ENCODE results near the gene SMIM35. TPM values are rescaled to one million over a fixed set of nuclear protein-coding genes. Genes with fewer than 3 reads are reported as not detected.

The SMIM35 gene
- total RNA-seq, 1 experiment from 2014 or later, result not detected

DNA sequence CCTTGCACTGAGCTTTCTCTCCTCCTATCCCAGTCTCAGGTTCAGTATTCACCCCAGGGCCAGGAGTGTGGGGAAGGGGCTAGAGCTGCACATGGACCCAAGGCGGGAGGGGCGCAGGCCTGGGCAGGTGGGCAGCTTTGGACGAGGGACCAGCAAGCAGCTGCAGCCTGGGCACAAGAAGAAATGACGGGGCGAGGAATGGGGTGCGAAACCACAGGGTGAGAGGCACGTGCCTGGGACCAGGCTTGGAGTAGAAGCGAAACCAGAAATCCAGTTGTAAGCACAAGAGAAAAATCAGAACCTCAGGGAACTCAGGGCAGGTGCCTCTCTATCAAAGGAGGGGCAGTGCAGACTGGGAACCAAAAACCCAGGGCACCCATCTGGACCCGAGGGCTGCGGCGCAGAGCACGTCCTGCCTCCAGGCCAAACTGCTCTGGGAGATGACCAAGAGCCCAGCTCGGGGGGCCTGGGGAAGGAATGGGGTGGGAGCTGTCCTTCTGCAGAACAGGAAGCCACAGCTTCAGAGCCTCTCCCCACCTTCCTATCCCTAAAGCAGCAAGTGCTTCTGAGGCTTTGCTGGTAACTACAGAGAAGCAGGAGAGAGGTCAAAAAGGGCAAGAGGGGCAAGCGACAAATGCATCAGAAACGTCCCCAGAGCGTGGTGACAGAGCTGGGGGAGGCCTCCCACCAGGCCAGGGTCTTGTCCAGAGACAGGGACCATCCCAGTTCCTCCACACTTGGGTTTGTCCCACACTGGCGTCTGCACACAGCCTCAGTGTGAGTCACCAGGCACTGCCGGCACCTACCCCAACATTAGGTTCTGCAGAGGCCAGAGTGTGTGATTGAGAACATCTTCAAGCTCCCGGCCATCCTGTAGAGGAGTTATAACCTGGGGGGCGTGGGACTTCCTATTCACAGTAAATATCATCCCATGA, 28.2 kb downstream of the SMIM35 start:
- no peak for DNase-seq (ENCODE audit: low spot score)

DNA sequence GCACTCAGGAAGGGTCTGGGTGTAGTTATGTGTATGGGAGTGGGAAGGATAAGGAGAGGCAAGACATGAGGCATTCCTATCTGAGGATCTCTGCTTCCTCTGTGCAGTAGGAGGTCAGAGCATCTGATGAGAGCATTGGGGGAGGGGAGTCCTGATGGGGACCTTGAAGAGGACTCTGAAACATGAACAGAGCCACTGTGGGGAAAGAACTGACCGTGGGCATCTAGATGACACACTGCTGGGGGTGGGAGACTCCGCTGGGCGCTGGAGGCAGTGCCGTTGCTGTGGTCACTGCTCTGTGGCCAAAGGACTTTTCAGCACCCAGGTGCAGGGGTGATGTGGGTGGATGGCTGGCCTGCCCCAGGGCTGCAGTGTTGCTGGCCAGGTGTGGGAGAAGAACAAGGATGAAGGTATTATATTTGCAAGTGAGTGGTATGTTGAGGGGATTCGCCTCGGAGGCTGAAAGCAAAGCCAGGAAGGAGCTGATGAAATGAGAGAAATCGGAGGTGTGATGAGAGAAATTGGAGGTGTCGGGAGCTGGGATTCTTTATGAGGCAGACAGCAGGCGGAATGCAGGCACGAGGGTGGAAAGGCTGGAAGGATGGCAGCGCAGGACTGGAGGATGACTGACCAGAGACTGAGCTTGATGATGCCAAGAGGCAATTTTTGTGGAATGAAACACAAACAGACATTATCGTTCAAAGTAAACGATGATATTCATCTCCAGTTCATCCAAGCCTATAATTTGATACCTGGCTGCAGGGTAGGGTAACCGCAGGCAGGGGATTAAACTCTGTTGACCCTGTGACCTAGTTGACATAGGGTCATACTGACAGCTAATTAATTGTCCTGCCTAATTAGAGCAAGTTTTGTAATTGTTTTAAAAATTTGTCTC, 29.3 kb downstream of the SMIM35 start:
- DNase-seq (ENCODE audit: low spot score), result no peak

DNA sequence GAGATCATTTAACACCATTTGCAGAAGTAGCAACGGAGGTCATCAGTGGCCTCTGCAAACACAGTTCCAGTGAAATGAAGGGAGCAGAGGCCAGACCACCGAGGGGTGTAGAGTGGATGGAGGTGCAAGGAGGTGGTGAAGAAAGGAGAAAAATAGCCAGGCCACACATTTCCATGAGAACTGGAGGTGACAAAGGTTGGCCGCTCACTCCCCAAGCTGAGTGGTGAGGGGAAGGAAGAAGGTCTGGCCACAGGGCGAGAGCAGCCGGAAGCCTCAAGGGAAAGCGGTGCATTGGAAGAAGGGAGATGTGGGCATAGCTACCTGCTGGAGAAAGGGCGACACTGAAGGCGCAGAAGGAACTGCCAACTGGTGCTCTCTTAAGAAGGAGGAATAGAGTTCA, 30.0 kb downstream of the SMIM35 start:
- no peak for DNase-seq (ENCODE audit: low spot score)

DNA sequence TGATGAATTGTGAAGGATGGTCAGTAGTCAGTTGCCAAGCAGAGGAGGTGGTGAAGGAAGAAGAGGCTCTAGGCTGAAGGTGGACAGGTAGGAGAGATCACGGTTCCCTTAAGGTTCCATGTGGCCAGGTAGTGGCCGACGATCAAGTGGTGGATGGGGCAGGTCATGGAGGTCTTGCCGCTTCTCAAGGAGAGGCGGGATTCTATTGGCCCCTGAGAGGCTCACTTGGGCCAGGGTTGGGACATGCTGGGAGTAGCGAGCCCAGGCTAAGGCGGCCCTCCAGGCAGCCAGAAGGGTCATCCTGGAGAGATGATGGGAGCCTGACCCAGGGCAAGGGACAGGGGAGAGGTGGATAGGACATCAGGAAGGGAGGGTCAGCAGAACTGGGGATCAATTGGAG, 30.8 kb downstream of the SMIM35 start:
- no peak for DNase-seq (ENCODE audit: low spot score)

DNA sequence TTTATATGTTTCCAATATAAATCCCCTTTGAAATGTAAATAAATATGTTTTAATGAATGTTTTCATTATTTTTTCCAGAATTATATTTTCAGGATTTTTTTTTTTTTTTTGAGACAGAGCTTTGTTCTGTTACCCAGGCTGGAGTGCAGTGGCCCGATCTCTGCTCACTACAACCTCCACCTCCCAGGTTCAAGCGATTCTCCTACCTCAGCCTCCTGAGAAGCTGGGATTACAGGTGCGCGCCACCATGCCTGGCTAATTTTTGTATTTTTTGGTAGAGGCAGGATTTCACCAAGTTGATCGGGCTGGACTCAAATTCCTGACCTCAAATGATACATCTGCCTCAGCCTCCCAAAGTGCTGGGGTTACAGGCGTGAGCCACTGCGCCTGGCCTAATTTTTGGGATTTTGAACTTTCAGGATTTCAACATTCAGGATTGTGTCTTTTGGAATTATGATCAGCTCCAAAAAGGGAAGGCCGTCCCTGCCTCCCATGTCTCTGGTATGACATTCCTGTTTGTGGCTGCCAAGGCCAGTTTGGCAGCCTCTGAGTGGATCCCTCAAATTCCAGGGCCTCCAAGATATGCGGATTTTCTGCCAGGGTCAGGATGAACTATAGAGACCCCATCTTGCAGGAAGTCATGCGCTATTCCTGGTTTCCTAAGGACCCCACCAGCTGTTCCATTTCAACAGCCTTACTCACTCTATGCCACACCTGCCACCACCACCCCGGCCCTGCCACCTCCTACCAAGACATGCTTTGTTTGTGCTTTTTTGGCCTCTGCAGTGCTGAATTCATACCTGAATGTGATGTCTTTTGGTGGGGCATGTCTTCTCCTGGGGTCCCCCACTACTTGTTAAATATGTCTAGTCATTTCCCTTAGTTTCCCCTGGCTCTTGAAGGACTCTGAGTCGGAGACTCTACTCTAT, 31.8 kb downstream of the SMIM35 start:
- no peak for DNase-seq (ENCODE audit: low spot score)

DNA sequence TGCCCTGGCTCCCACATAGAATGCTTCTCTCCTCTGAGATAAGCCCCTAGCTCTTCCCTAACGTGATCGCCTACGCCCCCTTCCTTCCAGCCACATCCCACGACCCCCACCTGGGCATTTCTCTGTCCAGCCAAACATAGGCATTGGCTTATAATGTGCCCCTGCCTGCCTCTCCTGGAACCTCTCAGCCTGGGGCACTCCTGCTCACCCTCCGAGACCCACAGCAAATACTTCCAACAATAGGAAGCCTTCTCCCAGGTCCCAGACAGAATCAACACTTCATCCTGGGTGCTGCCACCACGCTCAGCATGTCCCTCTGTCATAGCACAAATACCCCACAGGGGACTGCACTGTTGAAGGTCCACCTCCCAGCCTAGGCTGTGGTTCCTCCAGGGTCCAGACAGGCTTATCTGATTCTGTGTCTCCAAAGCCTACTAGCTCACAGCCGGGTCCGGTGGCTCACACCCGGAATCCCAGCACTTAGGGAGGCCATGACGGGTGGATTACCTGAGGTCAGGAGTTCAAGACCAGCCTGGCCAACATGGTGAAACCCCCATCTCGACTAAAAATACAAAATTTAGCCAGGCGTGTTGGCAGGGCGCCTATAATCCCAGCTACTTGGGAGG, 34.1 kb downstream of the SMIM35 start:
- no peak for DNase-seq (ENCODE audit: low spot score)

DNA sequence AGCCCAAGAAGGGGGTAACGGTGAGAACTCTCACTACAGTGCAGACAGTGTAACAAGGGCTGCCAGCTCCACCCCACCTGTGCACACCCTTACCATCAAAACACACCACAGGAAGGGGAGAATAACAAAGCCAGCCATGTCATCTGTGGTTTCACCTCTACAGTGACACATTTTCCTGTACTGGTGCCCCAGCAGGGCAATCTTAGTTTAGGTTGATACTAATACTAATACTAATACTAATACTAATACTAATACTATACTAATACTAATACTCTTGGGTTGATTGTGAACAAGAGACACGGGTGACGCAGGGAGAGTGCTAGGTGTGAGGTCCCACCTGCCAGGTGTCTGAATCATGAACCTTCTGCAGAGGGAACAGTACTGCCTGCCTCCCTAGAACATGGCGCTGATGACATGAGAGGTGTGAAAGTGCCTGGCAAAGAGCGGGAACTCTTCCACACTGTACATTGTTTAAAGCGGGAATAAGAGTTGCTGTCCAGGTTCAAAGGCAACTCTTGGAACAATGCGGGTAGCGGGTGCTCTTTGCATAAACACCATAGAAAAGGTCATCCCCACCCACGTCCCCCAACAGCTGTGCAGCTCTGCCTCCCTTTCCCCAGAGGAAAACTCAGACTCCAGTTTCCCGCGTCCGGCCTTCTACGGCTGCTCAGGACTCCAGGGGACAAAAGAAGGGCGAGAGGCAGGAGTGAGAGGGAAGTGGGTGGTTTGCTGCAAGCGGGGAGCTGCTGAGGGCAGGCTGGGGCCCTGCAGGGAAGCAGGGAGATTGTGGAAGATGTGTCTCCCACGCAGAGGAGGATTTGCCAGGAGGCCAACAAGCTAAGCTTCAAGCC, 34.9 kb downstream of the SMIM35 start:
- no peak for DNase-seq (ENCODE audit: low spot score)

DNA sequence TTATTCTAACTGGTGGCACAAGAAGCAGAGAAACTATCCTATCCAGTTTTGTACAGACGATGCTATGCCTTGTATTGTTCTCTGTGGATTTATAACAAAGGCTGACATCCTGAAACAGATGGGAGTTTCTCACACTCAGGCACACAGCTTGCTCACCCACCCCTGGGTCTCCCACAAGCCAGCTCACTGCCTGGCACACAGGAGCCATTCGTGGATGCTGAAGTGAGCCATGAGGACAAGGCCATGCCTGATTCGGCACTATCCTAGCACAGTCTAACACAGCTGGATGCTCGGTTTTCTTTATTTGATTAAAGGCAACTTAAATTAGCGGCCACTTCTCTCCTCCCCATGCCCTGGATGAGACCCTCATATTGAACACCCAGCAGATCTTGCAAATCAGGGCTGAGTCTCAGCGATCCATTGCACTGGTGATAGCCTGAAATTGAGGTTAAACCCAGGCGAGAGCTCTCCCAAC, 35.6 kb downstream of the SMIM35 start:
- DNase-seq (ENCODE audit: low spot score), result no peak

DNA sequence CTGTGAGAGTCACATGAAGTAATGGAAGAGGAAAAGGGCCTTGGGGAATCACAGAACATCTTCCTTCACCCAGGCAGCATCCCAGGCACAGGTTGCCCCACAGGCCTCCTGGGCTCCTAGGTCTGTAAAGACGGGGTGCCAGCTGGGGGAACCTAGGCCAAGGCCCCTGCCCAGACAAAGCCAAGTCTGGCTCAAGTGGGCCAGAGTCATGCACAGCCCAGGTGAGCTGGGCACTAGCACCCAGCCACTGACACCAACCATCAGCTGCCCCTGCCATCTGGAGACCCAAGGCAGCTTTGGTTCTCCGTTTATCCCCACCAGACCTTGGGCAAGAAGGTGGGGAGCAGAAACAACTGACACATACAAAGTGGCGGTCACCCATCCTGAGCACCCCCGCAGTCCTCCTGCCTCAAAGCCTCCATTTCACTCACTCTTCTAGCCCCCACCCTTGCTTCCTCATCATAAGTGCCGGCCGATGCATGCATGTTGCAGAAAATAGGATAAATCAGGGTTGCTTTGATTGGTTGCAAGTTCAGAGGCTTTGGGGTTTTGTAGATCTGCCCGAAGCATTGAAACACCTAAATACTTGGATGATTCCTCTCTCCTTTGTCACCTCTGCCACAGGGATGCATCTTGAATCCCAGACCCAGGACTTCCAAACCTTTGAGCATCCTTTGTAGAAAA, 36.4 kb downstream of the SMIM35 start:
- no peak for DNase-seq (ENCODE audit: low spot score)

DNA sequence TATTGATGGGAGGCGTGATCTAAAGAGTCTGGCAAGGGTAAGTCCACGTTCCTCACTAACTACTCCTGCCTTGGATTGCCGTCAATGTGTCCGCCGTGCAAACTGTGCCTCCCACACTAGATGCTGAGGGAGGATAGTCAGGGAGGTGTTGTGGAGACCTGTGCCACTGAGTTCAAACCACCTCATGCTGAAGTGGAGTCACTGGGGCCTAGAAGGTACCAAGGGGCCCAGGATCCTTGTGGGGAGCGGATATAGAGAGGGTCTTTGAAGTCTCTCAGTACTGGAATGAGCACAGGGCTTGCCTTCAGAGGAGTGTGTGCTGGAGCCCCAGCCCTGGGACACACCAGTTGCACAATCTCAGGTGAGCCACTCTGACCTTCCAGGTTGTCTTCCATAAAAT, 37.0 kb downstream of the SMIM35 start:
- no peak for DNase-seq (ENCODE audit: low spot score)

DNA sequence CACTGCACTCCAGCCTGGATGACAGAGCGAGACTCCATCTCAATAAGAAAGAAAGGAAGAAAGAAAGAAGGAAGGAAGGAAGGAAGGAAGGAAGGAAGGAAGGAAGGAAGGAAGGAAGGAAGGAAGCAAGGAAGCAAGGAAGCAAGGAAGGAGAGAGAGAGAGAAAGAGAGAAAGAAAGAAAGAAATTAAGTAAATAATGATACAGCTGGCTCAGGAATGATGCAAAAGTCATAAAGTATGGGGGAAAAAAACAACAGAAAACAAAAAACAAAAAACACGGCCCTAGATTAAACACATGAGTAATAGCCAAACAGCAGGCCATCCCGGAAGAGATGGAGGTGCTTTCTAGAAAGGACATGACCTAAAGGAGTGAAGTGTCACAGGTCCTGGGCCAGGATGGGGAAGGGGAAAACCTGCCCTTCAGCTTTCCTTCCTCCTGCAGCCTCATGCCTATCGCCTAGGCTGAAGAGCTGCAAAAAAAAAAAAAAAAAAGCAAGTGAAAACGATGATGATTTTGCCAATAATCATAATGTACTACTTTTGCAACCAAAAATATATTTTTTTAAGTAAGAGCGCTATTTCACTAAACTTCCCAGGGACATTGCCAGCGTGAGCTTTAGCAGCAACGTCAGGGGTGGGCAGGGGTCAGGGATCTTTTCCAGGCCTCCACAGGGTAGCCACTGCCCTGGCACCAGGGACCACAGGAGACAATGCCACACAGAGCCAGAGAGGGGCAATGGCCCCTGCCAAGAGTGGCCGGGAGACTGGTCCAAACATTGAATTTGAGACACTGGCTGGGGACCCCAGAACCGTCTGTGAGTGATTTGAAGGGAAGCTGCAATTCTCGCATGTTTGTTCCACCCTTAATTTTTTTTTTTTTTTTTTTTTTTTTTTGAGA, 38.0 kb downstream of the SMIM35 start:
- DNase-seq (ENCODE audit: low spot score), result no peak

DNA sequence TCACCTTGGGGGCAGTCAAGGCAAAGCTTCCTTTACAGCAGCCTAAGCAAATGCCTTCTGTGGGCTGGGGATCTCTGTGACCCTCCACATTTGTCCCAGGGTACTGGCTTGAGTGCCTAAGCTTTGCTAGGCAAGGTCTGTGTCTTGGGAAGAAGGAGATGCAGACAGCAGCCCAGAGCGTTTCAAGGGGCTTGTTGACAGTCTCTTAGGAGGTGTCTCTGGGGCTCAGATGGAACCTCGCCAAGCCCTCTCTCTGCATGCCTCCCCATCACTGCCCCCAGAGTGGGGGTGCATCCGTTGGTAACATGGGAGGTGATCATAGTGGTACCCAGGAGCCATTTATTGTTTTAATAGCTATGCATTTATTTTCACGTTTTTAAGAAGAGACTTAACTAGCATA, 39.0 kb downstream of the SMIM35 start:
- no peak for DNase-seq (ENCODE audit: low spot score)

DNA sequence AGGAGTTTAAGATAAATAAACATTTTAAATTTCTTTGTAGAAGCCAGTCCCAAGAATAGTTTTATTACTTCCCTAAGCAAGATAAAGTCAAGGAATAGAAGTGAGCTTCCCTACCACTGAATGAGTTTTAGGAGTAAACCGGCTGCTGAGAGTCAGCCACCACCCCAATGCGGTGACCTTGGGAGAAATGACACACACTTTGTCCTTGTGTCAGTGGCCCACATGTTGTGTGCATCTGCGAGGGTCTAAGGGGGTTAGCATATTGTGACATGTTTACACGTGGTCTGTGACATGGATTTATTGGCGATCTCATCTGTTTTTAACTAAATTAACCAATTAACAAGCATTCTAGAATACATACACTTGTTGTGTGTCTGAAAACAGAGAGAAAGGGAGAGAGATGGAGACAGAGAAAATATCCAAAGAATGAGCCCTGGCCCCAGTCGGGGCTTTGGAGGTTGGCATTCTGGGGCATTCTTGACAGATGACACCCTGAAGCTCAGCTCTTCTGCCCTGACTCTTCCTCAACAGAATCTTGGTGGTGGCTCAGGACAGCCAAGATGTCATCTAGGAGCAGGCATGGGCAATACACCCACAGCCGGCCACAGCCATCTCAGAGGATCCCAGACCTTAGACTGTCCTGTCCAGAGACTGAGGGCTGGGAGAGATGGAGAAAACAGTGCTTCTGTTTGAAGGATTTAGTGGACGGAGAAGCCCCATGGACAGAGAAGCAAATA, 39.6 kb downstream of the SMIM35 start:
- no peak for DNase-seq (ENCODE audit: low spot score)

DNA sequence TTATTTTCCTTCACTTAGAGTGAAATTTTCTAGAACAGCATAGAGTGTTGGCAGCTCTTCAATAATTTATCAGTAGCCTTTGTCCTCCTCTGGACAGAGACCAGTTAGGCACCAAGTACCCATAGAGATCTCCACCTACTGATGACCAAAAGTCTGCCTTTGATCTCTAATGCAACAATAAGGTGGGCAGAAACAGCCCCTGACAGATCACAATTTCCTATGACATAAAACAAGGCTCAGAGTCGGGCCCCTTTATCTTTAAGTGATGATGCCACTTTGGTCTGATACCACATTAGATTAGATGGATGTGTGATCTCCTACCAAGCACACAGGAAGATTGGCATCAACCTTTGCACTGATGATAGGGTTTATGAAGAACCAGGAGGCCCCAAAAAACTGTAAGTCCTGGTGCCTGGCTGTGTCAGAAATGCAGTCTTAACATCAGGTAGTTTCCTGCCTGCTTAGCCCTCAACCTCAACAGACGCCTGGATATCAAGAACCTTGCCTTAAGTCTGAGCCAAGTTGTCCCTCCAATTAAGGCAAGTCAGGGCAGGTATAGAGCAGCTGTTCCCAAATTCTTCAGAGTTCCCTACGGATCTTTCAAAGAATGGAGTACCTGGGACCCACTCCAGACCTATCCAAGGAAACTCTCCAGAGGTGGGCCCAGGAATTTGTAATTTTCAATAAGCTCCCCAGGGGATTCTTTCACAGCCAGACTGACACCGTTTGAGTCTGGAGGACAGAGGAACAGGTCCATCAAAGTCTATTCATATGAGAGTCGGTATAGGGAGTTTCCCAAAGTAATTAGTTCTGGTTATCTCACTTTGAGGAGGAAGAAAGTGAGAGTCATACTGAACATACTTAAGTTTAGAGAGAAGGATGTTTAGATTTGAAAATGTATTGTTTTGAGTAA, 40.5 kb downstream of the SMIM35 start:
- no peak for DNase-seq (ENCODE audit: low spot score)

DNA sequence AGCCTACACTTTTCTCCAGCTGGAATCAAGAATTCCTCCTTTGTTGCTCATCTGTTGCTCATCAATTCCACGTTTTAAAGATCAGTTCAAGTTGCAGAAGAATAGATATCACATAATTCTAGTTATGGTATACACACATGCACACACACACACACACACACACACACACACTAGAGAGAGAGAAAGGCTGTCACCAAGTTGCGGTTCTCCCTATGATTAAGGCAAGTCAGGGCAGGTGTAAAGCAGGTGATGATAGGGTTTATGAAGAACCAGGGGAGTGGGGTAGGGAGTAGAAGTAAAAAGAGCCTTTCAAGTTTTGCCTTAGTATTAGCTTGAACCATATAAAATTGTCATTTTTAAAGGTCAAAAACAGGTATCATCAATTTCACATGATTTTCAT, 41.6 kb downstream of the SMIM35 start:
- DNase-seq (ENCODE audit: low spot score), result no peak

DNA sequence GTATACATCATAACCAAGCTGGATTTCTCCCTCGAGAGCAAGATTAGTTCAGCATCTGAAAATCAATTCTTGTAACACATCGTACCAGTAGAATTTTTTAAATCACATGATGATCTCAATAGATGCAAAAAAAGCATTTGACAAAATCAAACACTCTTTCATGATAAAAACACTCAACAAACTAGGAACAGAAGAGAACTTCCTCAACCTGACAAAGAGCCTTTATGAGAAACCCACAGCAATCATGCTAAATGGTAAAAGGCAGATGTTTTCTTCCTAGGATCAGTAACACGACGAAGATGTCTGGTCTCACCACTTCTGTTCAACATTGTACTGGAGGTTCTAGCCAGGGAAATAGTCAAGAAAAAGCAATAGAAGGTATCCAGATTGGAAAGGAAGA, 44.0 kb downstream of the SMIM35 start:
- no peak for DNase-seq (ENCODE audit: low spot score)

DNA sequence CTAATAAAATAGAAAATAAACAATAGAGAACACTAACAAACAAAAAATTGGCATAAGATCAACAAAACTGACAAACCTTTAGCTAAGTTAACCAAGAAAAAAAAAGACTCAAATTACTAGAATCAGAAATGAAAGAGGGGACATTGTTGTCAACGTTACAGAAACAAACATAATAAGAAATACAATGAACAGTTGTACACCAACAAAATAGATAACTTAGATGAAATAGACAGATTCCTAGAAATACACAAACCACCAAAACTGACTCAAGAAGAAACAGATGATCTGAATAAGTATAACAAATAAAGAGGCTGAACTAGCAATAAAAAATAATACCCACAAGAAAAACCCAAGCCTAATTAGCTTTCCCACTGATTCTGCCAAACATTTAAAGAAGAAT, 44.6 kb downstream of the SMIM35 start:
- DNase-seq (ENCODE audit: low spot score), result no peak

All from A172 (cell line).